Sigmoid colon (tissue), 7 donors: Measurements from ENCODE around the gene TSPAN5. TPM values are rescaled to one million over a fixed set of nuclear protein-coding genes. Genes with fewer than 3 reads are reported as not detected.

Experiments
- DNase-seq: peaks from one replicate; pipeline ENCODE4 v3.0.0-alpha.2; 2019
- H3K27ac ChIP-seq, 4 donors: fragments of 200-600 bp; sonication (generic); one replicate each; pipeline ENCODE4 v1.5.1; 2016 to 2019; ENCODE audit warnings: mild to moderate bottlenecking in 1 of 4
- H3K27me3 ChIP-seq, 3 donors: fragments of 200-600 bp; sonication (generic); one replicate each; pipeline ENCODE4 v1.5.1; 2019; ENCODE audit warnings: mild to moderate bottlenecking in 1 of 3
- H3K36me3 ChIP-seq, 4 donors: fragments of 200-600 bp; sonication (generic); one replicate each; pipeline ENCODE4 v1.5.1; 2016 to 2019
- H3K4me1 ChIP-seq, 4 donors: fragments of 200-600 bp; sonication (generic); one replicate each; pipeline ENCODE4 v1.5.1; 2017 to 2019
- H3K4me3 ChIP-seq, 4 donors: fragments of 200-600 bp; sonication (generic); one replicate each; pipeline ENCODE4 v1.5.1; 2017 to 2019; ENCODE audit warnings: mild to moderate bottlenecking in 2 of 4, moderate library complexity in 1 of 4
- H3K9me3 ChIP-seq, 4 donors: fragments of 200-600 bp in 3 of 4; sonication (generic) in 3 of 4; one replicate each; pipeline versions ENCODE4 v1.5.1 to v1.6.1; 2013 to 2019
- EP300 ChIP-seq, 4 donors: sonication (generic); formaldehyde crosslinking; IDR thresholded peaks; one replicate each; pipeline ENCODE4 v1.6.1; 2017; ENCODE audit warnings: antibody characterized with exemption in 4 of 4
- POLR2A ChIP-seq, 2 donors: fragments of 450-650 bp; IDR thresholded peaks; one replicate each; pipeline ENCODE4 v1.6.1; 2016; ENCODE audit warnings: antibody characterized with exemption in 2 of 2, mild to moderate bottlenecking in 2 of 2, moderate library complexity in 2 of 2
- POLR2AphosphoS5 ChIP-seq, 4 donors: sonication (generic); formaldehyde crosslinking; IDR thresholded peaks; one replicate each; pipeline ENCODE4 v1.6.1; 2017; ENCODE audit warnings: antibody characterized with exemption in 4 of 4
- WGBS, 2 donors: extraction: QIAGEN DNeasy Blood & Tissue Kit; methylation state at CpG; one replicate each; pipeline ENCODE4 v1.1.7; 2013; 5-methylcytosine and 5-hydroxymethylcytosine counted together
- intact Hi-C: fragments of 100-400 bp; cut with DNase I; formaldehyde crosslinking; loops from one replicate; pipeline ENCODE4 v1.15.1; 2023
- polyA plus RNA-seq, 3 donors: library from polyadenylated mRNA; stranded (reverse); fragments of 200-250 nt; gene quantifications; one replicate each; pipeline ENCODE4 v1.2.3, GENCODE V29; 2013
- total RNA-seq, 4 donors: library from RNA; depleted of rRNA; stranded (reverse); fragments of >200 nt; gene quantifications; one replicate each; pipeline ENCODE4 v1.1.0, GENCODE V29; 2016
- TF ChIP-seq, protein P1 (sequence below), 4 experiments: fragments of 450-650 bp in 3 of 4; fragments of 200-600 bp in 1 of 4; IDR thresholded peaks; one replicate each; pipeline ENCODE4 v1.5.1; 2016 to 2019; ENCODE audit warnings: antibody characterized with exemption in 4 of 4, mild to moderate bottlenecking in 3 of 4, moderate library complexity in 2 of 4
- donor health status: healthy with polysubstance abuse.
- donor health status: Bipolar disorder and iron deficiency.
- donor health status: healthy.

The TSPAN5 gene
- total and polyA plus RNA-seq, 7 donors = 1.2 to 18.6 (median 11.2) TPM

DNA sequence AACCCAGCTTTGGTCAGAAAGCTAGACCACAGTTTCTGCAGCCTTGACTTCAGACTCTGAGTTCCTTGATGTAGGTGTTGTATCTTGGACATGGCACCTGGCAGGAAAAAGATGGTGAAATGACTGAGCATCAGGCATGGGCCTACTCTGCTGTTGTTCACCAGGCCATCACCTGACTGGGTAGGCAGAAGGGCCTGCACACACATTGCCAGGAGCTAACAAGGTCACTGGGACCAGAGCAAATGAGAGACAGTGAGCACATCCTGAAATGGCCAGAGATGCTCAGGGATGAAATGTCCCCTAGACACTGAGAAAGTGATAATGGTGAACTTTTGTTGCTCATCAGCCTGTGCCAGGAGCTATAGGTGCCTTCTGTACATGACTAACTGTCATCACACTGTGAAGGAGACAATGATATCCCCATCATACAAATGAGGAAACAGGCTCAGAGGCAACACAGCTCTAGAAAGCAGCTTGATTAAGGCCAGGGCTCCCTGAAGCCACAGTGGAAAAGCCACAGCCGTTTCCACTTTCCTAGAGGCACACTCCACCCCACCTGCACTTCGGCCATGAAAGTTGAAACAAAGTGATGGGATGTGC lies 128.3 kb downstream of the TSPAN5 start:
- TF ChIP-seq EP300 (IDR thresholded peaks at IDR 0.05) = no peak
- TF ChIP-seq, protein P1, sequence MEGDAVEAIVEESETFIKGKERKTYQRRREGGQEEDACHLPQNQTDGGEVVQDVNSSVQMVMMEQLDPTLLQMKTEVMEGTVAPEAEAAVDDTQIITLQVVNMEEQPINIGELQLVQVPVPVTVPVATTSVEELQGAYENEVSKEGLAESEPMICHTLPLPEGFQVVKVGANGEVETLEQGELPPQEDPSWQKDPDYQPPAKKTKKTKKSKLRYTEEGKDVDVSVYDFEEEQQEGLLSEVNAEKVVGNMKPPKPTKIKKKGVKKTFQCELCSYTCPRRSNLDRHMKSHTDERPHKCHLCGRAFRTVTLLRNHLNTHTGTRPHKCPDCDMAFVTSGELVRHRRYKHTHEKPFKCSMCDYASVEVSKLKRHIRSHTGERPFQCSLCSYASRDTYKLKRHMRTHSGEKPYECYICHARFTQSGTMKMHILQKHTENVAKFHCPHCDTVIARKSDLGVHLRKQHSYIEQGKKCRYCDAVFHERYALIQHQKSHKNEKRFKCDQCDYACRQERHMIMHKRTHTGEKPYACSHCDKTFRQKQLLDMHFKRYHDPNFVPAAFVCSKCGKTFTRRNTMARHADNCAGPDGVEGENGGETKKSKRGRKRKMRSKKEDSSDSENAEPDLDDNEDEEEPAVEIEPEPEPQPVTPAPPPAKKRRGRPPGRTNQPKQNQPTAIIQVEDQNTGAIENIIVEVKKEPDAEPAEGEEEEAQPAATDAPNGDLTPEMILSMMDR (IDR thresholded peaks at IDR 0.05) = no peak
- TF ChIP-seq POLR2AphosphoS5 (IDR thresholded peaks at IDR 0.05) = no peak
- no peak for TF ChIP-seq POLR2A (IDR thresholded peaks at IDR 0.05)
- no peaks in the 10 kb centered on the region for H3K9me3 ChIP-seq
- peaks cover 0 to 24% (median 14%) of the 10 kb centered on the region in 4 donors for H3K4me1 ChIP-seq
- DNase-seq = no peak
- H3K4me3 ChIP-seq = no peak overlapping the region
- H3K27ac ChIP-seq = no peak overlapping the region
- no peaks in the 10 kb centered on the region for H3K27me3 ChIP-seq
- H3K36me3 ChIP-seq = no peaks in the 10 kb centered on the region
- intact Hi-C loops = no loop called here
- 89 to 90% methylated on average over 2 of the region's 2 CpGs for whole genome bisulfite sequencing, 2 donors

- Histone ChIP-seq H3K9me3 (no peaks in the 10 kb centered on the region), H3K4me1 (peaks cover 0 to 32% (median 22%) of the 10 kb centered on the region in 4 donors), H3K4me3 (no peak overlapping the region), H3K36me3 (no peaks in the 10 kb centered on the region), H3K27ac (no peak overlapping the region), H3K27me3 (no peaks in the 10 kb centered on the region)
- intact Hi-C loops = no loop called here
- no peak for DNase-seq
- TF ChIP-seq POLR2A (IDR thresholded peaks at IDR 0.05) (no peak), EP300 (IDR thresholded peaks at IDR 0.05) (no peak)
- TF ChIP-seq, protein P1 (IDR thresholded peaks at IDR 0.05) = no peak
- 91 to 93% methylated on average over 3 of the region's 3 CpGs for WGBS, 2 donors
These were observed 129.5 kb downstream of the TSPAN5 start for GRCh38 chr4:98528882-98529281.

GRCh38 chr4:98527534-98528269 lies 130.7 kb downstream of the TSPAN5 start:
- WGBS, 2 donors = 90 to 91% methylated on average over 9 of the region's 9 CpGs

DNA sequence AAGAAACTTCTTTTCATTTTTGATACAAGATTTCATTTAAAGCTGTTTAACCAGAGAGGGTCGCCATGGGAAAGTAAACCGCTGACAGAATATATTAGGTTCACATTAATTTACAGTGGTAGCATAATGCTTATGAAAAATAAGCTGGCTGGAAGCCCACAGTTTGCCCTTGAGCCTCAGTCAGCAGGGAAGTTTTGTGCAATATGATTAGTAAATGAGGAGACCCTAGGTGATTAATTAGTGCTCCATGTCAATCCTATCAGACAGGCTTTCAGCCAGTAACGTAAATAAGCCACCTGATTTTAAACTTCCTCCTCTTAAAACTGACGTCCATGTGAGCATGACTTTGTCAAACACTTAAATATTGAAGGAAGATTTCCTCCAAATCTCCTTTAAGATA lies 134.2 kb downstream of the TSPAN5 start:
- no peak for DNase-seq
- Histone ChIP-seq H3K36me3 (no peaks in the 10 kb centered on the region), H3K9me3 (no peaks in the 10 kb centered on the region), H3K27me3 (no peaks in the 10 kb centered on the region), H3K4me3 (no peak overlapping the region), H3K27ac (no peak overlapping the region), H3K4me1 (peaks cover 0 to 59% (median 46%) of the 10 kb centered on the region in 4 donors)
- TF ChIP-seq, protein P1 (IDR thresholded peaks at IDR 0.05) = no peak
- TF ChIP-seq EP300 (IDR thresholded peaks at IDR 0.05) (no peak), POLR2AphosphoS5 (IDR thresholded peaks at IDR 0.05) (no peak)
- WGBS, 2 donors = 75 to 79% methylated on average over 4 of the region's 4 CpGs
- intact Hi-C loops = no loop called here

More at GRCh38 chr4:98527534-98528269, 130.7 kb downstream of the TSPAN5 start:
- H3K27me3 ChIP-seq = no peaks in the 10 kb centered on the region
- H3K4me3 ChIP-seq = no peak overlapping the region
- no peak overlapping the region for H3K27ac ChIP-seq
- peaks cover 0 to 44% (median 34%) of the 10 kb centered on the region in 4 donors for H3K4me1 ChIP-seq
- TF ChIP-seq EP300 (IDR thresholded peaks at IDR 0.05) = no peak
- TF ChIP-seq, protein P1 (IDR thresholded peaks at IDR 0.05) = no peak
- TF ChIP-seq POLR2AphosphoS5 (IDR thresholded peaks at IDR 0.05) = no peak
- no peak for TF ChIP-seq POLR2A (IDR thresholded peaks at IDR 0.05)
- H3K36me3 ChIP-seq = no peaks in the 10 kb centered on the region
- H3K9me3 ChIP-seq = no peaks in the 10 kb centered on the region
- intact Hi-C loops = no loop called here
- no peak for DNase-seq
